Stimulated activated CD8-positive, alpha-beta memory T cell treated with anti-CD3 and anti-CD28 coated beads, Interleukin-15, amount 100 ng/mL, for 4 hours (primary cell): ENCODE results near the gene SAMD11.

Experiments
- DNase-seq, 2 donors: peaks; one replicate each; pipeline ENCODE4 v3.0.0-alpha.2; 2020; ENCODE audit warnings: low read depth in 2 of 2

Gene SAMD11

GRCh38 chr1:993379-993995 is 69.8 kb downstream of the SAMD11 start:
- no peak for DNase-seq
